Mesothelial cell of epicardium (in vitro differentiated cells): ENCODE data around the gene RERE. TPM values are rescaled to one million over a fixed set of nuclear protein-coding genes. Genes with fewer than 3 reads are reported as not detected.

Experiments used
- DNase-seq, 2 experiments: peaks; one replicate each; pipeline ENCODE4 v3.0.0; 2021; ENCODE audit warnings: low spot score in 2 of 2; ENCODE audit not compliant: unreplicated experiment in 2 of 2
- H3K27ac Mint-ChIP-seq: 2 replicates; pipeline ENCODE4 v1.8.0; 2021; ENCODE audit warnings: mixed read lengths
- H3K27me3 Mint-ChIP-seq: 2 replicates; pipeline ENCODE4 v1.8.0; 2021; ENCODE audit warnings: low read depth, mixed read lengths
- H3K36me3 Mint-ChIP-seq: 2 replicates; pipeline ENCODE4 v1.8.0; 2021; ENCODE audit warnings: mixed read lengths
- H3K4me1 Mint-ChIP-seq: 2 replicates; pipeline ENCODE4 v1.8.0; 2021; ENCODE audit warnings: mixed read lengths
- H3K4me3 Mint-ChIP-seq: 2 replicates; pipeline ENCODE4 v1.8.0; 2021; ENCODE audit warnings: mild to moderate bottlenecking, moderate library complexity, mixed read lengths
- H3K9me3 Mint-ChIP-seq: 2 replicates; pipeline ENCODE4 v1.8.0; 2021; ENCODE audit warnings: mixed read lengths
- total RNA-seq: library from RNA; stranded (reverse); gene quantifications from 3 replicates; pipeline ENCODE4 v1.2.1, GENCODE V29; 2021
- TF ChIP-seq, protein P1 (sequence below): fragments of 200-600 bp; sonication (generic); IDR thresholded peaks from one replicate; pipeline ENCODE4 v1.5.0; 2021; ENCODE audit warnings: antibody characterized with exemption; ENCODE audit not compliant: unreplicated experiment

The RERE gene
- total RNA-seq, 1 donor from 2014 or later = 187 TPM

DNA sequence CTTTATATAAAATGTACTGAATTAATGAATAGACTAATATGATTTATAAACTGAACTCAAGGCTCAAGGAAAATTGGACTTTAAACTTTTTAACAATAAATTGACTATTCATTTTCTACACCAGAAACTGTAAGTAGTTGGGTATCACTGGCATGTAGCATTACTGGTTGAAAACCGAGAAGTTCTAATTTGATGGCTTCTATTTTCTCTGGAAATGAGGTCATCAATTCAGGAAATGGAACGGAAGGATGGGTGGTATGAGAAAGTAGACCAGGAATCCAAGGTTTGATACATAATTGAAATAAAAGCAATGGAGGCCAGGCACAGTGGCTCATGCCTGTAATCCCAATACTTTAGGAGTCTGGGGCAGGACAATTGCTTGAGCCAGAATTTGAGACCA is 50.4 kb downstream of the RERE start:
- no peak for DNase-seq
- H3K9me3 Mint-ChIP-seq = no peaks in the 10 kb centered on the region
- no peak overlapping the region for H3K27ac Mint-ChIP-seq
- H3K4me3 Mint-ChIP-seq = no peak overlapping the region
- TF ChIP-seq, protein P1, sequence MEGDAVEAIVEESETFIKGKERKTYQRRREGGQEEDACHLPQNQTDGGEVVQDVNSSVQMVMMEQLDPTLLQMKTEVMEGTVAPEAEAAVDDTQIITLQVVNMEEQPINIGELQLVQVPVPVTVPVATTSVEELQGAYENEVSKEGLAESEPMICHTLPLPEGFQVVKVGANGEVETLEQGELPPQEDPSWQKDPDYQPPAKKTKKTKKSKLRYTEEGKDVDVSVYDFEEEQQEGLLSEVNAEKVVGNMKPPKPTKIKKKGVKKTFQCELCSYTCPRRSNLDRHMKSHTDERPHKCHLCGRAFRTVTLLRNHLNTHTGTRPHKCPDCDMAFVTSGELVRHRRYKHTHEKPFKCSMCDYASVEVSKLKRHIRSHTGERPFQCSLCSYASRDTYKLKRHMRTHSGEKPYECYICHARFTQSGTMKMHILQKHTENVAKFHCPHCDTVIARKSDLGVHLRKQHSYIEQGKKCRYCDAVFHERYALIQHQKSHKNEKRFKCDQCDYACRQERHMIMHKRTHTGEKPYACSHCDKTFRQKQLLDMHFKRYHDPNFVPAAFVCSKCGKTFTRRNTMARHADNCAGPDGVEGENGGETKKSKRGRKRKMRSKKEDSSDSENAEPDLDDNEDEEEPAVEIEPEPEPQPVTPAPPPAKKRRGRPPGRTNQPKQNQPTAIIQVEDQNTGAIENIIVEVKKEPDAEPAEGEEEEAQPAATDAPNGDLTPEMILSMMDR = no peak
- peaks cover 27% of the 10 kb centered on the region for H3K4me1 Mint-ChIP-seq
- H3K36me3 Mint-ChIP-seq = no peaks in the 10 kb centered on the region
- no peaks in the 10 kb centered on the region for H3K27me3 Mint-ChIP-seq

- DNase-seq = no peak
- Mint-ChIP-seq H3K4me1 (peaks cover 38% of the 10 kb centered on the region), H3K4me3 (no peak overlapping the region)
Observed at GRCh38 chr1:8765198-8765597, 52.2 kb downstream of the RERE start.

DNA sequence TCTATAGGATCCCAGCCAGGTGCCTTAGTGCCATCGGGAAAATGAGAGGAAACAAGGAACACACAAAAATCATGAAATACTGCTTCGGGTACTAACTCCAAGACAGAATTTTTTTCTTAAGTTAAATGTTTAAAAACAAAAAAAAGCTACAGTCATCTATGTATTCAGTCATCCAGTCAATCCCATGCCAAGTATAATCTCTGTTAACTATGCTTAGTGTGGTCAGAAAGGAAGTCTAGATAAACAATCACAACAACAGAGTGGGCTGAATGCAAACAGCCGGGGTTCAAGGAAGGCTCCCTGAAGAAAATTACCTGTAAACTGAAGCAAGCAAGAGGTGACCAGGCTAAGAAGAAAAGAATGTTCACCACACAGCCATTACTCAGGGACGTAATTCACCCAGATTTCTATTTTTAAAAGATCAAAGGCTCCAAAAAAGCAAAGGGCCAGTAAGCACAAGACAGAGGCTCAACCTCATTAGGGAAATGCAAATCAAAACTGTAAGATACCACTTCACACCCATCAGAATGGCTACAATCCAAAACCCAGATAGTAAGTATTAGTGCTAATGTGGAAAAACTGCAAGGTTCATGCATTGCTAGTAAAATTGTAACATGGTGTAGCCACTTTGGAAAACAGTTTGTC is 53.0 kb downstream of the RERE start:
- TF ChIP-seq, protein P1 = no peak
- Mint-ChIP-seq H3K9me3 (no peaks in the 10 kb centered on the region), H3K4me1 (peaks cover 39% of the 10 kb centered on the region), H3K36me3 (no peaks in the 10 kb centered on the region), H3K27me3 (no peaks in the 10 kb centered on the region), H3K4me3 (no peak overlapping the region), H3K27ac (peak overlapping the region; percentile 54)
- DNase-seq = no peak

More at GRCh38 chr1:8765198-8765597, 52.2 kb downstream of the RERE start:
- Mint-ChIP-seq H3K27me3 (no peaks in the 10 kb centered on the region), H3K36me3 (no peaks in the 10 kb centered on the region), H3K9me3 (no peaks in the 10 kb centered on the region), H3K27ac (peak overlapping the region; percentile 67)
- TF ChIP-seq, protein P1 = no peak

GRCh38 chr1:8763888-8764287 is 53.6 kb downstream of the RERE start:
- TF ChIP-seq, protein P1 = no peak
- Mint-ChIP-seq H3K36me3 (no peaks in the 10 kb centered on the region), H3K27ac (peak overlapping the region; percentile 54), H3K27me3 (no peaks in the 10 kb centered on the region), H3K9me3 (no peaks in the 10 kb centered on the region), H3K4me1 (peaks cover 39% of the 10 kb centered on the region), H3K4me3 (no peak overlapping the region)
- no peak for DNase-seq

- no peak for DNase-seq
- H3K36me3 Mint-ChIP-seq = no peaks in the 10 kb centered on the region
- H3K27me3 Mint-ChIP-seq = no peaks in the 10 kb centered on the region
- H3K4me1 Mint-ChIP-seq = peaks cover 31% of the 10 kb centered on the region
- TF ChIP-seq, protein P1 = no peak
- no peak overlapping the region for H3K4me3 Mint-ChIP-seq
- peak overlapping the region; percentile 39 for H3K27ac Mint-ChIP-seq
- no peaks in the 10 kb centered on the region for H3K9me3 Mint-ChIP-seq
Observed at GRCh38 chr1:8754993-8755392, 62.4 kb downstream of the RERE start.
